Cardiac muscle cell (in vitro differentiated cells and primary cell): ENCODE data around the gene B3GALT5. TPM values are rescaled to one million over a fixed set of nuclear protein-coding genes. Genes with fewer than 3 reads are reported as not detected.
"Not testable (repeated sequence)": the region's sequence is repeated elsewhere in the genome, so short reads cannot be mapped to it uniquely, and the experiment has no call there.

Experiments
- DNase-seq, 2 donors: peaks; one replicate each; pipeline versions ENCODE4 v3.0.0 to v3.0.0-alpha.2; 2010 to 2017; ENCODE audit warnings: low read depth in 1 of 2, low spot score in 1 of 2
- H3K27ac ChIP-seq: fragments of 200-600 bp; sonication (generic); 2 replicates; pipeline ENCODE4 v1.5.1; 2016
- H3K27me3 ChIP-seq: fragments of 200-600 bp; sonication (generic); 2 replicates; pipeline ENCODE4 v1.6.0; 2016; ENCODE audit warnings: control low read depth
- H3K36me3 ChIP-seq: fragments of 200-600 bp; sonication (generic); 2 replicates; pipeline ENCODE4 v1.5.1; 2016; ENCODE audit warnings: control low read depth
- H3K4me1 ChIP-seq: fragments of 200-600 bp; sonication (generic); 2 replicates; pipeline ENCODE4 v1.8.1; 2017; ENCODE audit warnings: low read depth, mild to moderate bottlenecking, mixed run types
- H3K4me3 ChIP-seq: fragments of 200-600 bp; sonication (generic); 2 replicates; pipeline ENCODE4 v1.5.1; 2016; ENCODE audit warnings: mild to moderate bottlenecking
- H3K9me3 ChIP-seq: fragments of 200-600 bp; sonication (generic); 2 replicates; pipeline ENCODE4 v1.5.1; 2017; ENCODE audit warnings: low read depth, mild to moderate bottlenecking, control low read depth
- CTCF ChIP-seq: IDR thresholded peaks from 2 replicates; pipeline ENCODE4 v1.5.1; 2012; ENCODE audit warnings: low read depth, mild to moderate bottlenecking, low read length
- polyA plus RNA-seq: library from polyadenylated mRNA; unstranded; fragments of >200 nt; fragmentation: Nextera tagmentation; extraction: Ambion mirVana; gene quantifications from 2 replicates; pipeline ENCODE4 v1.2.1, GENCODE V29; 2016
- total RNA-seq: library from RNA; depleted of rRNA; stranded (reverse); fragments of >200 nt; gene quantifications from 2 replicates; pipeline ENCODE4 v1.2.3, GENCODE V29; 2016

B3GALT5 gene
- total and polyA plus RNA-seq, 2 experiments from 2014 or later = 1.1 to 1.4 TPM

DNA sequence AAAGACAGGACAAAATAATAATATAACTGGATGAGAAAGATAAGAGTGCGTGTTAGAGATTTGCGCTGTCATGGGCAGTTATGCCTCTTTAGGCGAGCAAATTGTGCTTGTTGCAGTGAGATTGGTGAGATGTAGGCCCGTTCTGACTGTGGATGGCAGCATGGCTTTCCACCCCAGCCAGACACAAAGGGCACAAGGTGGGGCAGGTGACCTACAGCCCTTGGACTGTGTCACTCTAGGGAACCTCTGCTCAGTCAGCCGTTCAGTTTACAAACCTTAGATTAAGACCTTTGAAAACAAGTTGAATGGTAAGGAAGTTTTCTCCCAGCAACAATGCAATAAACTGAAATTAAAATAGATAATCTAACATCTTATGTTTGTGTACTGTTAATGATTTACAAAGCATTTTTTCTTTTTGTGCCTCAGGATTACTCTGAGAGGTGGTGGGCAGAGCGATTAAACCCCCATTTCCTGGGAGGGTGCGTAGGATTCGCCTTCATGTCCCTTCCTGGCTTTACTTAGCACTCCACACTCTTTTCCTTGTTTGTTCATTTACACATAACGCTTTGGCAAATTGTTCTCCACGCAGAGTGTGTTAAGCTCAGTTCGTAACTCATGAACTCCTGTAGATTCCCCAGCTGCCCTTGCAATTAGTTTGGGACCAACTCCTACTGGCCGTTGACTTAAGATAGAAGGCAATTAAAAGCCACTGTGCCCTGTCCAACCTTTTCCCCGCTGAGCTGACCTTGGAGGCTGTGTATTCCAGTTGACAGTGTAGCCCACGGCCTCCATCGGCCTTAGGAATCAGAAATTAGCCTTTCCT, 74.1 kb downstream of the B3GALT5 start:
- no peaks in the 10 kb centered on the region for H3K36me3 ChIP-seq
- no peak for DNase-seq

GRCh38 chr21:39688010-39688409, 75.3 kb downstream of the B3GALT5 start:
- H3K9me3 ChIP-seq = no peaks in the 10 kb centered on the region
- no peaks in the 10 kb centered on the region for H3K36me3 ChIP-seq
- H3K4me1 ChIP-seq = no peaks in the 10 kb centered on the region
- no peak for DNase-seq
- no peak overlapping the region for H3K27ac ChIP-seq
- H3K4me3 ChIP-seq = no peak overlapping the region
- no peak for TF ChIP-seq CTCF
- H3K27me3 ChIP-seq = no peaks in the 10 kb centered on the region

More for the DNA sequence above, 74.1 kb downstream of the B3GALT5 start:
- H3K27ac ChIP-seq = no peak overlapping the region
- H3K4me3 ChIP-seq = no peak overlapping the region
- no peaks in the 10 kb centered on the region for H3K27me3 ChIP-seq
- H3K4me1 ChIP-seq = no peaks in the 10 kb centered on the region
- no peaks in the 10 kb centered on the region for H3K9me3 ChIP-seq
- TF ChIP-seq CTCF = no peak

DNA sequence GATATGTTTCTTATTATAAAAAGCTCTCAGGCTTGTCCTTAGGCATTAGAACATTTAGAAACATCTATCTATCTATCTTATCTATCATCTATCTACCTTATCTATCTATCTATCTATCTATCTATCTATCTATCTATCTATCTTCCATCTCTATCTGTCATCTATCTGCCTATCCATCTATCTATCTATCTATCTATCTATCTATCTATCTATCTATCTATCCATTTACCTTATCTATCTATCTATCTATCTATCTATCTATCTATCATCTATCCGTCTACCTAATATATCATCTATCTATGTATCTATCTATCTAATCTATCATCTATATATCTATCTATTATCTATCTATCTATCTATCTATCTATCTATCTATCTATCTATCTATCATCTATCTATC, 77.1 kb downstream of the B3GALT5 start:
- not testable (repeated sequence) for H3K4me1 ChIP-seq, H3K27me3 ChIP-seq, H3K4me3 ChIP-seq, H3K9me3 ChIP-seq, DNase-seq, H3K36me3 ChIP-seq, H3K27ac ChIP-seq

DNA sequence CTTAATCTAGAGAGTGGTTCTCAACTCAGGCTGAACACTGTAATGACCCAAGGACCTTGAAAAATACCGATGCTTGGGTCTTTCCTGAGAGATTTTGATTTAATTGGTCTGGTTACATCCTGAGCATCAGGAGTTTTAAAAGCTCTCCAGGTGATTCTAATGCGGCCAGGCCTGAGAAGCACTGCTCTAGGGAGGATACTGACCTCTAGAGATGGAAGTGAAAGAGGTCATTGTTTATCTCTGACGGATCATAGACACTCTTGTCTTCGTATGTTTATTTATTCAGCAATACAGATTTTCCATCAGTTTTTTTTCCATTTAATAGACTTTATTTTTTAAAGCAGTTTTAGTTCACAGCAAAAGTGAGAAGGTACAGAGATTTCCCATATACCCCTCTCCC, 77.7 kb downstream of the B3GALT5 start:
- no peaks in the 10 kb centered on the region for H3K36me3 ChIP-seq

DNA sequence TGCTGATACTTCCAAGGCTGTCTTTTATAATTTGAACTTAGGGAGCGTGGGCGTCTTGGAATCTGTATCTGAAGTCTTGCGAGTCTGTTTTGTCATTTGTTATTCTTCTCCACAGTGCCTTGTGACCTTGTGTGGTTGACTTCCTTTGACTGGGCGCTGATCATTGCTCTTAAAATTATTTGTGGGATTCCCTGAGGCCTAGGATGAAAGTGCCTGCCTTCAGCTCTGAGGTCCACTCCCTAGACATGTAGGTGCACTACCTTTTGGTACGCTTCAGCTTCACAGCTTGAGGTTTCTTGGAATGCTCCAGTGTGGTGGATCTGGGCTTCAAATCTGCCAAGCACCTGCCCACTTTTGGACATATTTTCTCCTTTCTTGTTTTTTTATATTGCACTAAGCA, 82.0 kb downstream of the B3GALT5 start:
- no peak for TF ChIP-seq CTCF
- DNase-seq = no peak
- H3K27me3 ChIP-seq = no peaks in the 10 kb centered on the region
- no peaks in the 10 kb centered on the region for H3K36me3 ChIP-seq
- no peaks in the 10 kb centered on the region for H3K4me1 ChIP-seq
- H3K4me3 ChIP-seq = no peak overlapping the region
- no peak overlapping the region for H3K27ac ChIP-seq
- H3K9me3 ChIP-seq = no peaks in the 10 kb centered on the region

More for the DNA sequence above, 77.7 kb downstream of the B3GALT5 start:
- no peak for TF ChIP-seq CTCF
- no peak for DNase-seq
- Histone ChIP-seq H3K27ac (no peak overlapping the region), H3K4me3 (no peak overlapping the region), H3K27me3 (no peaks in the 10 kb centered on the region), H3K4me1 (no peaks in the 10 kb centered on the region), H3K9me3 (no peaks in the 10 kb centered on the region)

- Histone ChIP-seq H3K4me3 (no peak overlapping the region), H3K27ac (no peak overlapping the region), H3K9me3 (no peaks in the 10 kb centered on the region), H3K27me3 (no peaks in the 10 kb centered on the region), H3K36me3 (no peaks in the 10 kb centered on the region), H3K4me1 (no peaks in the 10 kb centered on the region)
- no peak for TF ChIP-seq CTCF
- DNase-seq = no peak
Measured at GRCh38 chr21:39696196-39696595, 83.5 kb downstream of the B3GALT5 start.
